H1 (cell line): ENCODE results near the gene GSG1L. TPM values are rescaled to one million over a fixed set of nuclear protein-coding genes. Genes with fewer than 3 reads are reported as not detected.

Experiments
- CTCF ChIA-PET: fragments of 300-600 bp; sonication (Branson Sonifier 250); formaldehyde crosslinking; loops from one replicate; lab custom pipeline; 2021; ENCODE audit not compliant: partially characterized antibody; lab: Charles Lee
- POLR2A ChIA-PET: fragments of 300-600 bp; sonication (Branson Sonifier 250); formaldehyde crosslinking; loops from one replicate; lab custom pipeline; 2021; ENCODE audit warnings: inconsistent platforms; ENCODE audit not compliant: partially characterized antibody; lab: Charles Lee
- DNase-seq, 2 experiments: peaks; one replicate each; pipeline versions ENCODE4 v3.0.0 to v3.0.0-alpha.2; 2010 to 2022; ENCODE audit warnings: low spot score in 2 of 2, low read depth in 1 of 2, mixed read lengths in 1 of 2
- FAIRE-seq: peaks from 2 replicates; lab custom pipeline; 2011; peaks lifted over from hg19 to GRCh38; lab: Jason Lieb, UNC
- H2AFZ ChIP-seq: 2 replicates; pipeline ENCODE4 v1.8.1; 2012; ENCODE audit warnings: low read length, inconsistent platforms
- H2AK5ac ChIP-seq: 2 replicates; pipeline ENCODE4 v1.6.1; 2013; ENCODE audit warnings: low read depth, low read length
- H2BK120ac ChIP-seq: replicated peaks from 2 replicates; pipeline ENCODE3; 2013; ENCODE audit warnings: low read depth, low read length, inconsistent platforms
- H2BK12ac ChIP-seq: 2 replicates; pipeline ENCODE4 v1.6.1; 2013; ENCODE audit warnings: low read depth, low read length
- H2BK15ac ChIP-seq: 2 replicates; pipeline ENCODE4 v1.6.1; 2013; ENCODE audit warnings: low read length
- H2BK20ac ChIP-seq: 2 replicates; pipeline ENCODE4 v1.6.1; 2013; ENCODE audit warnings: low read length
- H2BK5ac ChIP-seq: 2 replicates; pipeline ENCODE4 v1.6.1; 2013; ENCODE audit warnings: low read depth, low read length
- H3K14ac ChIP-seq: 2 replicates; pipeline ENCODE4 v1.6.1; 2013; ENCODE audit warnings: inconsistent platforms; ENCODE audit not compliant: insufficient read length
- H3K18ac ChIP-seq: 2 replicates; pipeline ENCODE4 v1.6.1; 2013; ENCODE audit warnings: low read length; ENCODE audit errors: extremely low read depth
- H3K23ac ChIP-seq: 2 replicates; pipeline ENCODE4 v1.6.1; 2013; ENCODE audit warnings: inconsistent platforms; ENCODE audit not compliant: insufficient read length
- H3K23me2 ChIP-seq: 2 replicates; pipeline ENCODE4 v1.6.1; 2013; ENCODE audit warnings: low read depth, low read length
- H3K27ac ChIP-seq: 2 replicates; pipeline ENCODE4 v1.6.1; 2011; ENCODE audit warnings: low read depth, low read length, inconsistent platforms
- H3K27me3 ChIP-seq, 4 experiments: replicated peaks in 1 of 4; 1 replicate in 1 of 4; 2 replicates in 3 of 4; pipeline versions ENCODE4 v1.6.1 to v1.8.1; 2011 to 2013; ENCODE audit warnings: low read length in 3 of 4, mild to moderate bottlenecking in 3 of 4, inconsistent platforms in 2 of 4, mixed read lengths in 2 of 4, moderate library complexity in 1 of 4; ENCODE audit not compliant: control insufficient read depth in 3 of 4, insufficient read depth in 3 of 4; ENCODE audit errors: extremely low read depth in 1 of 4
- H3K36me3 ChIP-seq, 4 experiments: 2 replicates each; pipeline versions ENCODE4 v1.6.1 to v1.8.1; 2011 to 2013; ENCODE audit warnings: mild to moderate bottlenecking in 4 of 4, low read length in 3 of 4, moderate library complexity in 2 of 4, control low read depth in 1 of 4, inconsistent platforms in 1 of 4; ENCODE audit not compliant: insufficient read depth in 4 of 4, control insufficient read depth in 2 of 4
- H3K4ac ChIP-seq: replicated peaks from 2 replicates; pipeline ENCODE3; 2013; ENCODE audit warnings: low read length, low read depth, mixed read lengths, inconsistent platforms; ENCODE audit not compliant: insufficient read length
- H3K4me1 ChIP-seq, 4 experiments: replicated peaks in 1 of 4; 1 replicate in 1 of 4; 2 replicates in 3 of 4; pipeline versions ENCODE4 v1.6.1 to v1.8.1; 2011 to 2013; ENCODE audit warnings: low read length in 3 of 4, inconsistent platforms in 2 of 4, mixed read lengths in 1 of 4; ENCODE audit not compliant: insufficient read depth in 4 of 4, control insufficient read depth in 3 of 4
- H3K4me2 ChIP-seq, 2 experiments: 2 replicates each; pipeline versions ENCODE4 v1.6.1 to v1.8.1; 2011 to 2013; ENCODE audit warnings: low read depth in 2 of 2, low read length in 2 of 2, control low read depth in 1 of 2, inconsistent platforms in 1 of 2, mild to moderate bottlenecking in 1 of 2; ENCODE audit not compliant: insufficient read depth in 1 of 2
- H3K4me3 ChIP-seq, 4 experiments: fragments of 200-600, 300-600 bp in 1 of 4; sonication (generic), shearing (Covaris generic), sonication (Bioruptor Twin) in 1 of 4; 2 replicates each; pipeline versions ENCODE4 v1.5.1 to v1.8.1; 2011 to 2016; ENCODE audit warnings: low read length in 4 of 4, low read depth in 3 of 4, control low read depth in 2 of 4, inconsistent platforms in 2 of 4, mild to moderate bottlenecking in 2 of 4, mixed read lengths in 1 of 4, moderate library complexity in 1 of 4; ENCODE audit not compliant: insufficient read depth in 2 of 4; ENCODE audit errors: extremely low read depth in 1 of 4
- H3K56ac ChIP-seq: replicated peaks from 2 replicates; pipeline ENCODE3; 2013; ENCODE audit warnings: low read depth, mild to moderate bottlenecking, mixed read lengths, low read length, inconsistent platforms; ENCODE audit not compliant: insufficient read length
- H3K79me1 ChIP-seq: 2 replicates; pipeline ENCODE4 v1.6.1; 2013; ENCODE audit warnings: low read depth, low read length, control low read depth
- H3K79me2 ChIP-seq, 2 experiments: 2 replicates each; pipeline versions ENCODE4 v1.6.1 to v1.8.1; 2012 to 2013; ENCODE audit warnings: low read length in 2 of 2, mild to moderate bottlenecking in 2 of 2, inconsistent platforms in 1 of 2; ENCODE audit not compliant: insufficient read depth in 2 of 2, control insufficient read depth in 1 of 2
- H3K9ac ChIP-seq, 4 experiments: replicated peaks in 1 of 4; 1 replicate in 1 of 4; 2 replicates in 3 of 4; pipeline versions ENCODE4 v1.6.1 to v1.8.1; 2011 to 2013; ENCODE audit warnings: low read depth in 3 of 4, low read length in 3 of 4, control low read depth in 2 of 4, mild to moderate bottlenecking in 2 of 4, moderate library complexity in 2 of 4, inconsistent platforms in 1 of 4; ENCODE audit errors: extremely low read depth in 1 of 4
- H3K9me3 ChIP-seq, 2 experiments: 2 replicates each; pipeline versions ENCODE4 v1.6.1 to v1.8.1; 2012 to 2013; ENCODE audit warnings: mild to moderate bottlenecking in 2 of 2, moderate library complexity in 2 of 2, control low read depth in 1 of 2, inconsistent platforms in 1 of 2, low read depth in 1 of 2, low read length in 1 of 2, mixed read lengths in 1 of 2; ENCODE audit not compliant: insufficient read depth in 2 of 2
- H4K20me1 ChIP-seq, 2 experiments: replicated peaks in 1 of 2; 2 replicates each; pipeline versions ENCODE3 to v1.8.1; 2011 to 2013; ENCODE audit warnings: inconsistent platforms in 2 of 2, low read length in 2 of 2, mild to moderate bottlenecking in 1 of 2; ENCODE audit not compliant: insufficient read depth in 2 of 2, control insufficient read depth in 1 of 2
- H4K5ac ChIP-seq: 2 replicates; pipeline ENCODE4 v1.6.1; 2013; ENCODE audit warnings: low read length, low read depth, mixed read lengths, inconsistent platforms; ENCODE audit not compliant: insufficient read length
- H4K8ac ChIP-seq: 2 replicates; pipeline ENCODE4 v1.8.0; 2013; ENCODE audit warnings: mild to moderate bottlenecking, moderate library complexity, low read length, inconsistent platforms; ENCODE audit not compliant: insufficient read depth; ENCODE audit errors: extremely low read depth
- H4K91ac ChIP-seq: replicated peaks from 2 replicates; pipeline ENCODE3; 2013; ENCODE audit warnings: low read length, mixed read lengths, inconsistent platforms; ENCODE audit not compliant: insufficient read length
- BACH1 ChIP-seq: IDR thresholded peaks from 2 replicates; pipeline ENCODE4 v1.6.1; 2012; ENCODE audit warnings: low read length, improper control_type of control experiment
- BRCA1 ChIP-seq: IDR thresholded peaks from 2 replicates; pipeline ENCODE4 v1.6.1; 2012; ENCODE audit warnings: low read depth, low read length, improper control_type of control experiment
- CBX5 ChIP-seq: fragments of 300-800, 300-1000 bp; sonication (generic); IDR thresholded peaks from 2 replicates; pipeline ENCODE4 v1.7.1; 2016; ENCODE audit warnings: antibody characterized with exemption, low read length, low read depth
- CEBPB ChIP-seq: IDR thresholded peaks from 2 replicates; pipeline ENCODE4 v1.6.1; 2012; ENCODE audit warnings: low read depth, low read length
- CREB1 ChIP-seq: IDR thresholded peaks from 2 replicates; pipeline ENCODE4 v1.6.1; 2012; ENCODE audit warnings: inconsistent platforms
- CTBP2 ChIP-seq: IDR thresholded peaks from 2 replicates; pipeline ENCODE4 v1.7.0; 2011; ENCODE audit warnings: borderline replicate concordance, mild to moderate bottlenecking, moderate library complexity, mixed read lengths, low read length; ENCODE audit not compliant: insufficient read depth, insufficient read length
- EGR1 ChIP-seq: IDR thresholded peaks from 2 replicates; pipeline ENCODE4 v1.6.1; 2011; ENCODE audit warnings: low read depth, low read length, borderline replicate concordance
- HDAC2 ChIP-seq, 2 experiments: fragments of 300-600 bp in 1 of 2; sonication (generic) in 1 of 2; IDR thresholded peaks; 2 replicates each; pipeline ENCODE4 v1.6.1; 2011 to 2012; ENCODE audit warnings: low read depth in 2 of 2, low read length in 2 of 2, mild to moderate bottlenecking in 2 of 2, moderate library complexity in 2 of 2, borderline replicate concordance in 1 of 2, inconsistent platforms in 1 of 2
- JUN ChIP-seq: IDR thresholded peaks from 2 replicates; pipeline ENCODE4 v1.6.1; 2011; ENCODE audit warnings: low read depth, mild to moderate bottlenecking, improper control_type of control experiment, low read length
- POLR2A ChIP-seq, 2 experiments: IDR thresholded peaks; 1 replicate in 1 of 2; 2 replicates in 1 of 2; pipeline ENCODE4 v1.6.1; 2011; ENCODE audit warnings: low read depth in 2 of 2, low read length in 2 of 2, mild to moderate bottlenecking in 2 of 2; ENCODE audit errors: control extremely low read depth in 1 of 2
- POU5F1 ChIP-seq: IDR thresholded peaks from 2 replicates; pipeline ENCODE4 v1.6.1; 2011; ENCODE audit warnings: low read depth, mild to moderate bottlenecking, low read length, moderate library complexity
- RBBP5 ChIP-seq: IDR thresholded peaks from 2 replicates; pipeline ENCODE4 v1.7.1; 2012; ENCODE audit warnings: low read depth, mild to moderate bottlenecking, inconsistent platforms, low read length, moderate library complexity, borderline replicate concordance
- RFX5 ChIP-seq: IDR thresholded peaks from 2 replicates; pipeline ENCODE4 v1.6.1; 2011; ENCODE audit warnings: low read depth, low read length, improper control_type of control experiment, borderline replicate concordance
- SAP30 ChIP-seq: fragments of 300-600 bp; sonication (generic); IDR thresholded peaks from 2 replicates; pipeline ENCODE4 v1.7.1; 2012; ENCODE audit warnings: low read length, moderate library complexity, mild to moderate bottlenecking, inconsistent platforms; ENCODE audit not compliant: insufficient read depth, insufficient replicate concordance
- SP1 ChIP-seq: IDR thresholded peaks from 2 replicates; pipeline ENCODE4 v1.6.1; 2011; ENCODE audit warnings: low read depth, low read length
- SP4 ChIP-seq: IDR thresholded peaks from 2 replicates; pipeline ENCODE4 v1.6.1; 2012; ENCODE audit warnings: low read length, inconsistent platforms
- WGBS, 2 experiments: shearing (Covaris generic) in 1 of 2; methylation state at CpG; one replicate each; pipeline versions ENCODE4 v1.1.6 to v1.1.7; 2013 to 2015; ENCODE audit warnings: low lambda C conversion rate in 2 of 2, mixed read lengths in 2 of 2, inconsistent platforms in 1 of 2, low coverage in 1 of 2, missing lambda C conversion rate in 1 of 2; ENCODE audit not compliant: insufficient replicate concordance in 2 of 2, insufficient coverage in 1 of 2, insufficient read length in 1 of 2; ENCODE audit errors: extremely low coverage in 1 of 2, missing lambda C conversion rate in 1 of 2; 5-methylcytosine and 5-hydroxymethylcytosine counted together
- polyA plus RNA-seq, 7 experiments: library from polyadenylated mRNA; depleted of rRNA in 3 of 7; stranded (reverse) in 5 of 7; unstranded in 2 of 7; fragments of >200 nt in 5 of 7; fragments of 200-250 nt in 2 of 7; gene quantifications; 1 replicate in 5 of 7; 2 replicates in 1 of 7; 4 replicates in 1 of 7; pipeline versions ENCODE4 v1.2.1 to v1.2.3, GENCODE V29; 2011 to 2013; ENCODE audit warnings: missing spikeins in 2 of 7, mixed read lengths in 2 of 7
- total RNA-seq: library from RNA; stranded (reverse); fragmentation: NEBNext Ultra II Directional; extraction: Animal tissue kit (Norgen Biotek cat#: 25700); gene quantifications from 2 replicates; pipeline ENCODE4 v1.2.1, GENCODE V29; 2021

GSG1L gene
- total and polyA plus RNA-seq, 2 of the 8 experiments (the other 6 are each of a cell fraction or from before 2014, with no cell fraction given): 0.71 to 1.1 TPM

GRCh38 chr16:27799896-27800295, 263.6 kb downstream of the GSG1L start:
- Histone ChIP-seq H3K56ac (no peak overlapping the region), H4K8ac (no peak overlapping the region), H3K27me3 (no peaks in the 10 kb centered on the region; a peak in 1 of 7 replicates), H2BK120ac (no peak overlapping the region), H3K4me2 (no peak overlapping the region), H4K5ac (no peak overlapping the region), H3K23ac (no peak overlapping the region), H3K14ac (no peak overlapping the region), H3K9ac (no peak overlapping the region), H3K79me1 (no peaks in the 10 kb centered on the region), H3K4ac (no peak overlapping the region), H3K18ac (no peak overlapping the region), H3K4me1 (peaks cover 0 to 4% (median 1%) of the 10 kb centered on the region in 4 experiments; a peak in 3 of 7 replicates), H3K36me3 (no peaks in the 10 kb centered on the region), H2BK12ac (no peak overlapping the region; the same call in 1 of the 2 replicates), H3K9me3 (no peaks in the 10 kb centered on the region), H2BK15ac (no peak overlapping the region), H2AFZ (no peak overlapping the region), H4K20me1 (peaks cover 0 to 2% of the 10 kb centered on the region in 2 experiments), H3K4me3 (no peak overlapping the region), H2BK20ac (no peak overlapping the region), H2AK5ac (no peak overlapping the region), H3K27ac (no peak overlapping the region), H3K23me2 (peaks cover 6% of the 10 kb centered on the region), H4K91ac (no peak overlapping the region), H2BK5ac (no peak overlapping the region), H3K79me2 (no peaks in the 10 kb centered on the region)
- WGBS, 2 experiments: 92% methylated on average over 8 of the region's 8 CpGs; no CpG with 5 or more reads in 1 of the 2 experiments
- no peak for FAIRE-seq
- CTCF ChIA-PET: interaction anchor here (1.0 to 4.1 kb wide), 5 partner anchors 9 to 68 kb away, joined by 3 to 15 read pairs (median 5); no protein-coding TSS in a partner anchor
- POLR2A ChIA-PET: no interaction called here
- DNase-seq: no peak
- TF ChIP-seq RFX5 (no peak), RBBP5 (no peak), POU5F1 (no peak), EGR1 (no peak), SP1 (no peak), CEBPB (no peak), HDAC2 (IDR thresholded peaks at IDR 0.05; ENCODE audit: borderline replicate concordance in 1 of 2, low read depth in 2 of 2, low read length in 2 of 2) (no peak), CTBP2 (no peak), POLR2A (IDR thresholded peaks at IDR 0.05; ENCODE audit: control extremely low read depth in 1 of 2, low read depth in 2 of 2, low read length in 2 of 2) (no peak), CBX5 (no peak), JUN (no peak), SP4 (no peak), SAP30 (no peak), BRCA1 (no peak), CREB1 (no peak), BACH1 (no peak)
